NB4 (cell line): ENCODE measurements around the gene SFXN1.

Experiments
- POLR2A ChIP-seq: IDR thresholded peaks from 2 replicates; pipeline ENCODE4 v1.6.1; 2011; ENCODE audit warnings: mild to moderate bottlenecking; ENCODE audit not compliant: insufficient read length; ENCODE audit errors: extremely low read depth
- TF ChIP-seq, protein P1 (sequence below): IDR thresholded peaks from one replicate; pipeline ENCODE4 v1.5.1; 2012; ENCODE audit warnings: low read depth, low read length

DNA sequence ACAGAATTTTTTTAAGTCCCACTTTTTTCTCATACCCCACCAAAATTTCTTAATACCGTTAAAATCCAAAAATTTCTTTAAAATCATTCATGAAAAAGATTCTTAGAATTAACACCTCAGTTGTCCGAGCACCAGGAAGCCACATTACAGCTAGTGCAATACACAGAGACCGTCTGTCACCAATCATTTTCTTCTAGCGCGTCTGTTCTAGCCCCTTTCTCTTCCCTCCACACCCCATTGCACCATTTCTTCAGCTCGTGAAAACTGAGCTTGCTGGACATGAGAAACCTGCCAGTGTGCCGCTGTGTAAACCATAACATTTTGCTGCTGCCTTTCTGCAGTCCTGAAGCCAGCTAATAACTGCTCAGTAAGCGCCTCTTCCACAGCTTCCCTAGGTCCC, 5.0 kb downstream of the SFXN1 start:
- TF ChIP-seq, protein P1, sequence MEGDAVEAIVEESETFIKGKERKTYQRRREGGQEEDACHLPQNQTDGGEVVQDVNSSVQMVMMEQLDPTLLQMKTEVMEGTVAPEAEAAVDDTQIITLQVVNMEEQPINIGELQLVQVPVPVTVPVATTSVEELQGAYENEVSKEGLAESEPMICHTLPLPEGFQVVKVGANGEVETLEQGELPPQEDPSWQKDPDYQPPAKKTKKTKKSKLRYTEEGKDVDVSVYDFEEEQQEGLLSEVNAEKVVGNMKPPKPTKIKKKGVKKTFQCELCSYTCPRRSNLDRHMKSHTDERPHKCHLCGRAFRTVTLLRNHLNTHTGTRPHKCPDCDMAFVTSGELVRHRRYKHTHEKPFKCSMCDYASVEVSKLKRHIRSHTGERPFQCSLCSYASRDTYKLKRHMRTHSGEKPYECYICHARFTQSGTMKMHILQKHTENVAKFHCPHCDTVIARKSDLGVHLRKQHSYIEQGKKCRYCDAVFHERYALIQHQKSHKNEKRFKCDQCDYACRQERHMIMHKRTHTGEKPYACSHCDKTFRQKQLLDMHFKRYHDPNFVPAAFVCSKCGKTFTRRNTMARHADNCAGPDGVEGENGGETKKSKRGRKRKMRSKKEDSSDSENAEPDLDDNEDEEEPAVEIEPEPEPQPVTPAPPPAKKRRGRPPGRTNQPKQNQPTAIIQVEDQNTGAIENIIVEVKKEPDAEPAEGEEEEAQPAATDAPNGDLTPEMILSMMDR, result no peak
- no peak for TF ChIP-seq POLR2A
